Measurements from ENCODE around the gene EPS8L1. TPM values are rescaled to one million over a fixed set of nuclear protein-coding genes. Genes with fewer than 3 reads are reported as not detected.

The EPS8L1 gene
- total RNA-seq, 1 experiment from 2014 or later = 62.1 TPM

GRCh38 chr19:55091955-55092354 is 16.3 kb downstream of the EPS8L1 start (continued):
- no peak for TF ChIP-seq CTCF (IDR thresholded peaks at IDR 0.05 in 2 of 3, conservative IDR thresholded peaks at IDR 0.05 in 1 of 3; ENCODE audit: borderline replicate concordance in 1 of 3, insufficient read depth in 1 of 3, low read depth in 2 of 3, low read length in 2 of 3)
- no peak for TF ChIP-seq ATF3 (IDR thresholded peaks at IDR 0.05)
- TF ChIP-seq SRF (IDR thresholded peaks at IDR 0.05; ENCODE audit: low read depth) = no peak
- no peak for TF ChIP-seq CEBPB (IDR thresholded peaks at IDR 0.05; ENCODE audit: low read depth)
- TF ChIP-seq EZH2phosphoT487 (IDR thresholded peaks at IDR 0.05; ENCODE audit: borderline replicate concordance) = no peak
- no peak for TF ChIP-seq ZNF274 (IDR thresholded peaks at IDR 0.05; ENCODE audit: low read depth, low read length)
- no peak for TF ChIP-seq ELF1 (IDR thresholded peaks at IDR 0.05; ENCODE audit: borderline replicate concordance, low read depth)

GRCh38 chr19:55092423-55093318 is 17.0 kb downstream of the EPS8L1 start:
- Histone ChIP-seq H3K36me3 (ENCODE audit: control insufficient read depth in 1 of 2, insufficient read depth in 2 of 2, low read length in 2 of 2) (peaks cover 2 to 11% of the 10 kb centered on the region in 2 experiments; a peak in 3 of 4 replicates), H3K27me3 (ENCODE audit: insufficient read depth, low read length) (no peaks in the 10 kb centered on the region), H3K4me2 (ENCODE audit: low read length) (no peak overlapping the region), H3K9me2 (ENCODE audit: insufficient read depth) (no peaks in the 10 kb centered on the region), H3K4me3 (replicated peaks in 1 of 2; ENCODE audit: low read depth in 1 of 2, low read length in 2 of 2) (no peak overlapping the region), H3K9me3 (ENCODE audit: control insufficient read depth in 1 of 2, insufficient read depth in 1 of 2, low read depth in 1 of 2, low read length in 2 of 2) (no peaks in the 10 kb centered on the region), H3K9ac (ENCODE audit: low read length) (no peak overlapping the region), H4K20me1 (ENCODE audit: insufficient read depth) (no peaks in the 10 kb centered on the region), H2AFZ (ENCODE audit: low read depth, low read length, poor library complexity, severe bottlenecking) (no peak overlapping the region), H3K79me2 (ENCODE audit: insufficient read depth, low read length) (no peaks in the 10 kb centered on the region), H3K4me1 (ENCODE audit: control insufficient read depth in 1 of 2, insufficient read depth in 2 of 2, low read length in 2 of 2) (peaks cover 0 to 3% of the 10 kb centered on the region in 2 experiments; a peak in 1 of 4 replicates), H3K27ac (ENCODE audit: low read depth, low read length) (no peak overlapping the region)
- BruUV-seq (replicated peaks) = no TSS peak
- no peak for DNase-seq (ENCODE audit: low read depth, low spot score)
- intact Hi-C loops (cut with micrococcal nuclease) = no loop called here
- ChIA-PET RAD21 (ENCODE audit: low non-redundant PET in 1 of 2, low total read pairs in 2 of 2, uncharacterized antibody in 2 of 2, unreplicated experiment in 2 of 2) (no interaction called here), POLR2A (no interaction called here), CTCF (no interaction called here)
- ATAC-seq = no peak
- no peak for TF ChIP-seq ELF1 (IDR thresholded peaks at IDR 0.05; ENCODE audit: borderline replicate concordance, low read depth)

Data from HCT116 (cell line).